ENCODE data around the gene ZNF613. TPM values are rescaled to one million over a fixed set of nuclear protein-coding genes. Genes with fewer than 3 reads are reported as not detected.
"Not testable (repeated sequence)": the region's sequence is repeated elsewhere in the genome, so short reads cannot be mapped to it uniquely, and the experiment has no call there.

ZNF613 gene
- total RNA-seq, result 6.9 and 8.1 TPM in 2 replicates

GRCh38 chr19:51926784-51927741 lies at the start of gene ZNF613:
ZNF613 (plus strand) TSS chr19:51927472; CDS start chr19:51936221, 8,749 bp downstream.
- peak; percentile 94 to 96 for DNase-seq (ENCODE audit: low read depth in 2 of 2)

- no peak for DNase-seq (ENCODE audit: low read depth in 2 of 2)
Measured at GRCh38 chr19:51882518-51882917, 44.8 kb upstream of the ZNF613 start.

- no peak for DNase-seq (ENCODE audit: low read depth in 2 of 2)
Measured at GRCh38 chr19:51884713-51885112, 42.6 kb upstream of the ZNF613 start.

GRCh38 chr19:51887522-51888498 lies 39.5 kb upstream of the ZNF613 start, which contains the start of gene ZNF577:
ZNF577 (minus strand) TSS chr19:51887951; CDS start chr19:51880382, 7,569 bp downstream.
- peak; percentile 83 to 93 for DNase-seq (ENCODE audit: low read depth in 2 of 2)

- DNase-seq (ENCODE audit: low read depth in 2 of 2), result no peak
Measured at GRCh38 chr19:51889934-51890333, 37.3 kb upstream of the ZNF613 start.

- DNase-seq (ENCODE audit: low read depth in 2 of 2), result no peak
Measured at GRCh38 chr19:51891193-51891747, 36.0 kb upstream of the ZNF613 start.

GRCh38 chr19:51901860-51902259 lies 25.4 kb upstream of the ZNF613 start:
- DNase-seq (ENCODE audit: low read depth in 2 of 2), result no peak

- no peak for DNase-seq (ENCODE audit: low read depth in 2 of 2)
Measured at GRCh38 chr19:51903192-51903591, 24.1 kb upstream of the ZNF613 start.

GRCh38 chr19:51904331-51905165 lies 22.7 kb upstream of the ZNF613 start, which contains the start of gene ZNF649:
ZNF649 (minus strand) TSS chr19:51905017; CDS start chr19:51900107, 4,910 bp downstream.
- DNase-seq (ENCODE audit: low read depth in 2 of 2), result peak; percentile 73 to 87

- no peak for DNase-seq (ENCODE audit: low read depth in 2 of 2)
Measured at GRCh38 chr19:51905206-51905605, 22.1 kb upstream of the ZNF613 start.

- not testable (repeated sequence) for DNase-seq (ENCODE audit: low read depth in 2 of 2)
Measured at GRCh38 chr19:51905639-51906038, 21.6 kb upstream of the ZNF613 start.

- not testable (repeated sequence) for DNase-seq (ENCODE audit: low read depth in 2 of 2)
Measured at GRCh38 chr19:51906108-51906507, 21.2 kb upstream of the ZNF613 start.

- not testable (repeated sequence) for DNase-seq (ENCODE audit: low read depth in 2 of 2)
Measured at GRCh38 chr19:51907981-51908380, 19.3 kb upstream of the ZNF613 start.

GRCh38 chr19:51915324-51915867 lies 11.9 kb upstream of the ZNF613 start:
- DNase-seq (ENCODE audit: low read depth in 2 of 2), result no peak

- DNase-seq (ENCODE audit: low read depth in 2 of 2), result no peak
Measured at GRCh38 chr19:51916167-51916566, 11.1 kb upstream of the ZNF613 start.

- DNase-seq (ENCODE audit: low read depth in 2 of 2), result no peak
Measured at GRCh38 chr19:51919606-51920005, 7.7 kb upstream of the ZNF613 start.

- peak in 1 of 2 donors; percentile 9 for DNase-seq (ENCODE audit: low read depth in 2 of 2)
Measured at GRCh38 chr19:51921949-51922348, 5.3 kb upstream of the ZNF613 start.

- no peak for DNase-seq (ENCODE audit: low read depth in 2 of 2)
Measured at GRCh38 chr19:51926426-51926783, 867 bp upstream of the ZNF613 start.

GRCh38 chr19:51927859-51928258 lies 587 bp downstream of the ZNF613 start:
- no peak for DNase-seq (ENCODE audit: low read depth in 2 of 2)

- no peak for DNase-seq (ENCODE audit: low read depth in 2 of 2)
Measured at GRCh38 chr19:51931921-51932320, 4.6 kb downstream of the ZNF613 start.

All from dermis microvascular lymphatic vessel endothelial cell (primary cell).